Brain microvascular endothelial cell (primary cell): Measurements from ENCODE around the gene CLCN2.

ENCODE experiments used
- DNase-seq: peaks from one replicate; pipeline ENCODE4 v3.0.0-alpha.2; 2020
- H3K27ac ChIP-seq: fragments of 250-450 bp; sonication (Bioruptor Pico); 2 replicates; pipeline ENCODE4 v1.5.1; 2020; ENCODE audit warnings: mild to moderate bottlenecking, moderate library complexity
- H3K27me3 ChIP-seq: fragments of 250-450 bp; sonication (Bioruptor Pico); replicated peaks from 2 replicates; pipeline ENCODE4 v1.5.1; 2020; ENCODE audit warnings: mild to moderate bottlenecking
- H3K36me3 ChIP-seq: fragments of 250-450 bp; sonication (Bioruptor Pico); replicated peaks from 2 replicates; pipeline ENCODE4 v1.5.1; 2020; ENCODE audit warnings: mild to moderate bottlenecking
- H3K4me3 ChIP-seq: 2 replicates; pipeline ENCODE4 v1.5.1; 2011; ENCODE audit warnings: low read depth, mild to moderate bottlenecking, control low read depth, low read length, moderate library complexity
- in situ Hi-C: cut with HindIII; loops from 2 replicates; pipeline ENCODE4 v1.10.0; 2017; ENCODE audit warnings: low sequenced_read_pairs, low pct_ligation_motif_present
- TF ChIP-seq, protein P1 (sequence below): IDR thresholded peaks from 2 replicates; pipeline ENCODE4 v1.5.1; 2011; ENCODE audit warnings: low read depth, mild to moderate bottlenecking, moderate library complexity, low read length, control low read depth, inconsistent platforms; ENCODE audit errors: missing control alignments

The CLCN2 gene

DNA sequence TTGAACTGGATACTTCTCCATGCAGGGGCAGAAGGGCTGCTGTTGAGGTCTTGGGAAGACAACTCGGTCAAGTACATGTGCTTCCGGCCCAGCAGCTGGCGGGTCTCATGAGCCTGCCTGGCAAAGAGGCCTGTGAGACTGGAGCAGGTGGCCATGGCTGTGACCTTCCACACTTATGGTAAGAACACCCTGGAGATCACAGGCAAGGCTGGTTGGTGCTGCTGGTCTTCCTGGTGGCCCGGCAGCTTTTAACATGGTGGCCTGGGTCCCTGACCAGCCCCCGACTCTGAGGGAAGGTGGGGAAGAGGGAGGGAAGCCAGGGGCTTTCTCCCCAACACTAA is 33.9 kb upstream of the CLCN2 start:
- Histone ChIP-seq H3K27ac (no peak overlapping the region), H3K36me3 (no peaks in the 10 kb centered on the region), H3K4me3 (no peak overlapping the region), H3K27me3 (no peaks in the 10 kb centered on the region)
- TF ChIP-seq, protein P1, sequence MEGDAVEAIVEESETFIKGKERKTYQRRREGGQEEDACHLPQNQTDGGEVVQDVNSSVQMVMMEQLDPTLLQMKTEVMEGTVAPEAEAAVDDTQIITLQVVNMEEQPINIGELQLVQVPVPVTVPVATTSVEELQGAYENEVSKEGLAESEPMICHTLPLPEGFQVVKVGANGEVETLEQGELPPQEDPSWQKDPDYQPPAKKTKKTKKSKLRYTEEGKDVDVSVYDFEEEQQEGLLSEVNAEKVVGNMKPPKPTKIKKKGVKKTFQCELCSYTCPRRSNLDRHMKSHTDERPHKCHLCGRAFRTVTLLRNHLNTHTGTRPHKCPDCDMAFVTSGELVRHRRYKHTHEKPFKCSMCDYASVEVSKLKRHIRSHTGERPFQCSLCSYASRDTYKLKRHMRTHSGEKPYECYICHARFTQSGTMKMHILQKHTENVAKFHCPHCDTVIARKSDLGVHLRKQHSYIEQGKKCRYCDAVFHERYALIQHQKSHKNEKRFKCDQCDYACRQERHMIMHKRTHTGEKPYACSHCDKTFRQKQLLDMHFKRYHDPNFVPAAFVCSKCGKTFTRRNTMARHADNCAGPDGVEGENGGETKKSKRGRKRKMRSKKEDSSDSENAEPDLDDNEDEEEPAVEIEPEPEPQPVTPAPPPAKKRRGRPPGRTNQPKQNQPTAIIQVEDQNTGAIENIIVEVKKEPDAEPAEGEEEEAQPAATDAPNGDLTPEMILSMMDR: no peak
- in situ Hi-C loops: no loop called here
- DNase-seq: no peak

DNA sequence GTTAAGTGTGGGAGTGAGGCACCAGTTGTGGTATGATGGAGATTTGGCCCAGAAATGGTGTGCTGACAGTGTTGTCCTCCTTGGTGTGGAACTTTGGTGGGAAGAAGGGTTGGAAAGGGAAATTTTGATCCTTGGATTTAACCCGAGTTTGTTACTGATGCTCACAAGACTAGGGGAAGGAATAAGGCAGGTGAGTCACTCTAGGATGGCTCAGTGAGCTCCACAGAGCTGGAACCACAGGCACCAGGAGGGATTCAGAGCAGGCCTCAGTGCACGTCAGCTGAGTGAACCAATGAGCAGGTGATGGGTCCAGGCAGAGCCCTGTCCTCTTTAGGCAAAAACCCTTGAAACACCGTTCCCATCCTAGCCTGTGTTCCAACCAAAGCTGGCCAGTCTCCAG is 29.9 kb upstream of the CLCN2 start:
- no peak for DNase-seq
- TF ChIP-seq, protein P1: no peak
- no peak overlapping the region for H3K27ac ChIP-seq
- in situ Hi-C loops: no loop called here
- no peak overlapping the region for H3K4me3 ChIP-seq
- no peaks in the 10 kb centered on the region for H3K36me3 ChIP-seq
- H3K27me3 ChIP-seq: peaks cover 7% of the 10 kb centered on the region

DNA sequence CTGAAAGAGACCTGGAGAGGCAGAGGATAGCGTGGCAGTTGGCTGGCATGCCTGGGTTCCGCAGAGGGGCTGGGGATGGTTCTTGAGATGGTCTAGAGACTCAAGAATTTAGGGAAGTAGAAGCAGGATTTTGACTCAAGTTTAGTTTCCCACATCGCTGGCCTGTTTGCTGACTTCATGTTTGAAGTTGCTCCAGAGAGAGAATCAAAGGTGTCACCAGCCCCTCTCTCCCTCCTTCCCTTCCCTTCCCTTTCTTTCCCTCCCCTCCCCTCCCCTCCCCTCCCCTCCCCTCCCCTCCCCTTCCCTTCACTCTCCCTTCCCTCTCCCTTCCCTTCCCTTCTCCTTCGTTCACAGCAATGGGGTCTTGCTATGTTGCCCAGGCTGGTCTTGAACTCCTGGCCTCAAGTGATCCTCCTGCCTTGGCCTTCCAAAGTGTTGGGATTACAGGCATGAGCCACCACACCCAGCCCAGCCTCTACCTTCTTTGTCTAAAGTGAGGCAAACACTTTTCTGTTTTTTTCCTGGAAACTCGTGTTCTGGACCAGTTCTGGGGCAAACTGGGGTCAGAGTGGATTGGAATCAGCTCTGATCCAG is 28.6 kb upstream of the CLCN2 start:
- Histone ChIP-seq H3K4me3 (no peak overlapping the region), H3K36me3 (no peaks in the 10 kb centered on the region), H3K27ac (no peak overlapping the region), H3K27me3 (peaks cover 7% of the 10 kb centered on the region)
- in situ Hi-C loops: no loop called here
- DNase-seq: no peak
- TF ChIP-seq, protein P1: no peak

DNA sequence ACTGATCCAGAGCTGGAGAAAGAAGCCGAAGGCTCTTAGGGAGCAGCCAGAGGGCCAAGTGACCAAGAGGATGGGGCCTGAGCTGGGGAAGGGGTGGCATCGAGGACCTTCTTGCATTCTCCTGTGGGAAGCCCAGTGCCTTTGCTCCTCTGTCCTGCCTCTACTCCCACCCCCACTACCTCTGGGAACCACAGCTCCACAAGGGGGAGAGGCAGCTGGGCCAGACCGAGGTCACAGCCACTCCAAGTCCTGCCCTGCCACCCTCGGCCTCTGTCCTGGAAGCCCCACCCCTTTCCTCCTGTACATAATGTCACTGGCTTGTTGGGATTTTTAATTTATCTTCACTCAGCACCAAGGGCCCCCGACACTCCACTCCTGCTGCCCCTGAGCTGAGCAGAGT is 28.0 kb upstream of the CLCN2 start:
- DNase-seq: no peak
- no peak overlapping the region for H3K27ac ChIP-seq
- in situ Hi-C loops: no loop called here

DNA sequence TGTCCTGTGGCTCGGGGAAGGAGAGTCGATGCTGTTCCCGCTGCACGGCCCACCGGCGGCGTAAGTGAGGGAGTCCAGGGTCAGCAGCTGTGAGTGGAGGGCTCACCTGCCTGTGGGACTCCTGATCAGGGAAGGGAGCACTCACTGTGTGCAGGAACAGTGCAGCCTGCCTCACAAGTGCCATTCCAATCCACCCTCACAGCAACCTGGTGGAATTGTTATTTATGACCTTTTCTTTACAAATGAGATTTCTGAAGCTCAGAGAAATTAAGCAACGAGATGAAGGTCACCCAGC is 27.5 kb upstream of the CLCN2 start:
- in situ Hi-C loops: no loop called here
- H3K27ac ChIP-seq: no peak overlapping the region

More for the DNA sequence above, 28.0 kb upstream of the CLCN2 start:
- peaks cover 7% of the 10 kb centered on the region for H3K27me3 ChIP-seq
- no peak overlapping the region for H3K4me3 ChIP-seq
- H3K36me3 ChIP-seq: no peaks in the 10 kb centered on the region
- TF ChIP-seq, protein P1: no peak

More for the DNA sequence above, 27.5 kb upstream of the CLCN2 start:
- TF ChIP-seq, protein P1: no peak
- no peak for DNase-seq
- Histone ChIP-seq H3K4me3 (no peak overlapping the region), H3K36me3 (no peaks in the 10 kb centered on the region), H3K27me3 (peaks cover 7% of the 10 kb centered on the region)
